Measurements from ENCODE around the gene NOD2.

DNA sequence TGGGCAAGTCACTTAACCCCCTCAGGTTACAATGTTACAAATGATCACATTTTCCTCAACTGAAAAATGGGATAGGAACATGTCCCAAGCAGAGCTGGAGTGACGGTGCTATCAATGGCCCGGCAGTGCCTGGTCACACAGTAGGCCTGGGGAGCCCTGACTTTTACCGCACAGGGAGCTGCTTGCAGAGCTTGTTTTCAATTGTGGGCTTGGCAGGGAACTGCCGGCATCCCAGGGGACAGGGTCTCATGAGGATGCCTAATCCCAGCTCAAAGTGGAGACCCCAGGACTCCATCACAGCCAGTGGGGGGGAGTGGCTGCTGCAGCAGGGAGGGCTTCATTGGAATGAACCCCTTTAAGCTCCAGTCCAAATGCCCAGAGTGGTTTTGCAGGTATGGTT is 23.7 kb upstream of the NOD2 start:
- TF ChIP-seq, protein P1, sequence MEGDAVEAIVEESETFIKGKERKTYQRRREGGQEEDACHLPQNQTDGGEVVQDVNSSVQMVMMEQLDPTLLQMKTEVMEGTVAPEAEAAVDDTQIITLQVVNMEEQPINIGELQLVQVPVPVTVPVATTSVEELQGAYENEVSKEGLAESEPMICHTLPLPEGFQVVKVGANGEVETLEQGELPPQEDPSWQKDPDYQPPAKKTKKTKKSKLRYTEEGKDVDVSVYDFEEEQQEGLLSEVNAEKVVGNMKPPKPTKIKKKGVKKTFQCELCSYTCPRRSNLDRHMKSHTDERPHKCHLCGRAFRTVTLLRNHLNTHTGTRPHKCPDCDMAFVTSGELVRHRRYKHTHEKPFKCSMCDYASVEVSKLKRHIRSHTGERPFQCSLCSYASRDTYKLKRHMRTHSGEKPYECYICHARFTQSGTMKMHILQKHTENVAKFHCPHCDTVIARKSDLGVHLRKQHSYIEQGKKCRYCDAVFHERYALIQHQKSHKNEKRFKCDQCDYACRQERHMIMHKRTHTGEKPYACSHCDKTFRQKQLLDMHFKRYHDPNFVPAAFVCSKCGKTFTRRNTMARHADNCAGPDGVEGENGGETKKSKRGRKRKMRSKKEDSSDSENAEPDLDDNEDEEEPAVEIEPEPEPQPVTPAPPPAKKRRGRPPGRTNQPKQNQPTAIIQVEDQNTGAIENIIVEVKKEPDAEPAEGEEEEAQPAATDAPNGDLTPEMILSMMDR (conservative IDR thresholded peaks at IDR 0.05; ENCODE audit: low read depth, low read length) = no peak
- TF ChIP-seq EZH2 (IDR thresholded peaks at IDR 0.05; ENCODE audit: low read length, unreplicated experiment) (no peak), EZH2phosphoT487 (IDR thresholded peaks at IDR 0.05; ENCODE audit: borderline replicate concordance, low read length) (no peak)

Data from PC-3 (cell line).